Forelimb muscle (tissue), 1 donor: ENCODE data around the gene SLC39A3. TPM values are rescaled to one million over a fixed set of nuclear protein-coding genes. Genes with fewer than 3 reads are reported as not detected.
"Not testable (repeated sequence)": the region's sequence is repeated elsewhere in the genome, so short reads cannot be mapped to it uniquely, and the experiment has no call there.

Experiments used
- DNase-seq: peaks from one replicate; pipeline ENCODE4 v3.0.0-alpha.2; 2013; ENCODE audit warnings: low read depth
- polyA plus RNA-seq: library from polyadenylated mRNA; unstranded; fragments of 120-200 nt; gene quantifications from one replicate; pipeline ENCODE4 v1.2.1, GENCODE V29; 2013; ENCODE audit not compliant: insufficient read length

Gene SLC39A3
- polyA plus RNA-seq, 1 donor: 13.4 TPM

DNA sequence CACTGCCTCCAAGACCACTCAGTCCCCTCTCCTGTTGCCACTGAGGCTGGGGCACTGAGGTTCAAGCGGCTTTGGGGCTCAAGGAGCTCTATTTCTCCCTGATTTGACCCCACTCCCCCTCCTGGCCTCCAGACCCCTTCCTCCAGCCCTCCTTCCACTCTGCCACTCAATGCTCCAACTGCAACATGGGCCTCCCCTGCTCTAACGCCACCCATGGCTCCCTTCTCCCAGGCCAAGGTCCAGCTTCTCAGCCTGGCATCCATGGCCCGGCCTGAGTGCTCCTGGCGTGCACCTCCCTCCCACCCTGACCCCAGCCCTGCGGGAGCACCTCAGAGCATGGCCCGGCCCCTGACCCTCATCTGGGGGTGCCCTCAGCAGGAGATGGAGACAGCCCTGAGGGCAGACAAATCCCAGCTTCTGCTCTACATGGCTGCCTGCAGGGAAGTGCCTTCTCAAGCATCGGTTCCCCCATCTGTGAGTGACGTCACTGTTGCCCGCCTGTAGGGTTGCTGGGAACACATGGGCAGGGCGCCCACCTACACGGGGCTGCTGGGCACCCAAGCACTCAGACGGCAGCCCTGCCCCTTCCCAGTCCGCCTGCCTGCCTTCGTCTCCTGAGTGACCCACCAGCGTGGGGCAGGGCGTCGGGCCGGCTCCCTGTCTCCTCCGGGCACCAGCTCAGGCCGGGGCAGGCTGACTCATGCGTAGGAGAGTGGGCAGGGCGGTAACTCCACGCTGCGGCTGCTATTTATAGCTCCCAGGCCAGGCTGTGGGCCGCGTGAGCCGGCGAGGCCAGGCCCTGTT lies 17.1 kb downstream of the SLC39A3 start:
- no peak for DNase-seq

DNA sequence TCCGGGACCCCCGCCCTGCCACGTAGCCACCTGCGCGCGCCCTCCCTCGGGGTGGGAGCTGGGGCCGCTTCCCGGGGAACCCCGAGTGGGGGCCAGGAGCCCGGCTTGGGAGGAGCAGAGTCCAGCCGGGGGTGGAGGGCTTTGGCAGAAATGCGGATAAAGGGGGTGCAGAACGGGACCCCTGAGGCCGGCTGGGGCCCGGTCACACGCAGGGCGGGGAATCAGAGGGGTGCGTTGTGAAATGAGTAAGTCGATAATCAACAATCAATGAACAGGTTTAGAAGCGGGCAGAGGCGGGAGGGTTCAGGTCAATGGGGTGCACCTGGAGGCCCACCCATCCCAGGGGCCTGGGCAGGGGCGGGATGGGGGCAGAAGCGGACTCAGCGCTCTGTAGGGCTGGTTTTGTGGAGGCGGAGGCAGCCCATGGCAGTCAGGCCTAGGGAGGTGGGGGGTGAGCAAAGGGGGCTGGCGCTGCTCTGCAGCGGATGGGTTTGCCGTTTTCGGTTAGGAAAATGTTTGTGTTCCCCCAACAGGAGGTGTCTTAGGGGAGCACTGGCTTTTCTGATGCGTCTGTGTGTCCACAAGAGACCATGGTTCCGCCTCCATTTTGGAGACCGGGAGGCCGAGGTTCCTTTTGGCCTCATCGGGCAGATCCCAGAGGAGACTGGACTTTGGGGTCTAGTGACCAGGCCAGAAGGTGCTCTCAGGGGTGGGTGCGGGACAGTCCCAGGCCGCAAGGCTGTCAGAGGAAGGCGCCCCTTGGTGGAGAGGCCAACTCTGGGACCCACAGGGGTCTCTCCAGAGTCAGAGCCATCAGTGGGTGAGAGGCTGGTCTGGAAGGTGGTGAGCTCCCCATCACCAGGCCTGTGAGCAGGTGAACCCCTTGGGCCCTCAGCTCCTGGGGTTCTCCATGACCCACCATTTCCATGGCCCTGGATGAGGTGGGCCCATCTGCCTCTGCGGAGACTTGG lies 18.0 kb downstream of the SLC39A3 start:
- no peak for DNase-seq

DNA sequence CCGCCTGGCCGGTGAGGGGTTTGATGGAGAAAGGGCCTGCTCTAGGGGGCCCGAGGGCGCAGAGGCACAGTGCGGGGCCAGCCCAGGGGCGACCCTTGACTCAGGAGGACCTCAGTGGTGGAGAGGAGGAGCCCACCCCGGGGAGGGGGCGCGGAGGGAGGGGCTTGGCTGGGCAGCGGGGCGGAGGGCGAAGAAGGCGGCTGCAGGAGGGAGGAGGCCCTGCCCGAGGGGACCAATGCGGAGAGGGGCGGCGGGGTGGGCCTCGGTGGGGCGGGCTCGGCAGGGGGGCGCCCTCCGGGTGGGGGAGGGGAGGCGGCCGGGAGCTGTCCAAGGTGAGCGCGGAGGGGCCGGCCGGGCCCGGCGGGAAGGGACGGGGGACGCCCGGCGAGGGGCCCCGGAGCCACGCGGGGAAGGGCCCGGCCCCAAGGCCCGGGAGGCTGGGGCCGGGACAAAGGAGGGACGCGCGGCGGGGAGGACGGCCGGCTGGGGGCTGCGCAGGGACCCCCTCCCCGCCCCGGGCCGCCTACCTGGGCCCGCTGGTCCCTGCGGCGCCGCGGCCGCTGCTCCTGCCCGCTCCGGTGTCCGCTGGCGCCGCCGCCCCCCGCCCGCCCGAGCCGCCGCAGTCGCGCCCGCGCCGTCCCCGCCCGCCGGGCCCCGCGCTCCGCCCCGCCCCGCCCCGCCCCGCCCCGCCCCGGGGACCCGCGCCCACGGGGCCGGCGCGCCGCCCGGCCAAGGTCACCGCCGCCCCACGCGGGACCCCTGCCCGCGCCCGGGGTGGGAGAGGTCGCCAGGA lies 18.8 kb downstream of the SLC39A3 start, which contains the start of gene DIRAS1:
Gene DIRAS1, minus strand, starts transcription at position 596 of the 793 bp plus-strand sequence. CDS start 3,566 bp downstream, outside the sequence.
- no peak for DNase-seq

DNA sequence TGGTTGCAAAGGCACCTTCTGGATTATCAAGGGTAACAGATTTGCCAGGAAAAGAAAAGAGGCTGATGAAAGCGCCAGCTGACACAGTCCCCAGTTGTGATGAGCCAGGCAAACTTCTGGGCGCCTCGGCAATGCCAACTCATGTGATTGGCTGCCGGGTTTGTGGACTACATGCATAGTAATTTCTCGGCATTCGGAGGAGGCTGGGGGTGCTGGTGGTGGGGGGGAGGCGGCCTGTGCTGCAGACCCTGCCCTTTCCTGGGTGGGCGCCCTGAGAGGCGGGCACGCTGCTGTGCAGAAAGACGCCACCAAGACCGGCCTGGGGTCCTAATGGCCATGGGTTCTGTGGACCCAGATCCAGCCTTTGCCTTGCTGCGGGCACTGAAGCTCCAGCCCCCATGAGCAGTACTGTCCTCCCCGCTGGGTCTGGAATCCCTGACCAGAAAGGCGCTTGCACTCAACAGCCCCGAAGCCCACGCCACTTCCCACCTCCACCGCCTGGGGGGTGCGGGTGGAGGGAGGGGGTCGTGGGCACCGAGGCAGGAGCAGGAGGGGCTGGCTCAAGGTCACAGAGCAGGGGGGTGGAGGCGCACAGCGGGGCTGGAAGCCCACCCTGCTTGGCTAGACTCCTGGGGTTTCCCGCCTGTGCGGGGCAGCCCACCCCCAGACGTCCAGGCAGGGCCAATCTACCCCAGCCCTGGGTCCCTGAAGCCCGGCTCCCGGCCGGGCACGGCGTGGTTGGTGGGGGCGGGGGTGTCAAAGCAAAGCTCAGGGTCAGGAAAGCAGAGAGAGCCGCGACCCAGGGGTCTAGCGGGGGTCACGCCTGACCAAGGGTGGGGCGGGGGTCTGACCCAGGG lies 19.7 kb downstream of the SLC39A3 start:
- no peak for DNase-seq

DNA sequence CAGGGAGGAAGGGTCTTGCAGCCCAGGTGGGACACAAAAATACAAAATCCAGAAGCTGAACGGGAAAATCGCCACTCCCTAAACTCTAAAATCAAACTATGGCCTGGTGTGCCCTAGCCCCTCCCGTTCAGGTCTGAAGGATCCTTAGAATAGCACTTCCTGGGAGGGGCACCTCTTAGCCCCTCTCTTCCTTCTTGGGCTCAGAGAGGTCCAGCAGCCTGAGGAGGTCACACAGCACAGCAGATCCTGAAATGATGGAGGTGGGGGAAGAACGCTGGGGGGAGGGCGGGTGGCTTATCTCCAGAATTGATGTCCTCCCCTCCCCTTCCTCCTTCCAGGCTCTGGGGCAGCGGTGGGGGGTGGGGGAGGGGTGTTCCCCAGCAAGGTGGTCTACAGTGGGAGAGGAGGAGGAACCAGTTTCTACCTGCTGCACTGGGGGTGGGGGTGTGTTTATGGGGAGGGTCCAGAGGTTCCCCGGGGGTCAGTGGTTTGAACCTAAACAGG lies 20.5 kb downstream of the SLC39A3 start:
- no peak for DNase-seq

- DNase-seq: no peak
Measured at GRCh38 chr19:2717638-2718541, 21.9 kb downstream of the SLC39A3 start.

DNA sequence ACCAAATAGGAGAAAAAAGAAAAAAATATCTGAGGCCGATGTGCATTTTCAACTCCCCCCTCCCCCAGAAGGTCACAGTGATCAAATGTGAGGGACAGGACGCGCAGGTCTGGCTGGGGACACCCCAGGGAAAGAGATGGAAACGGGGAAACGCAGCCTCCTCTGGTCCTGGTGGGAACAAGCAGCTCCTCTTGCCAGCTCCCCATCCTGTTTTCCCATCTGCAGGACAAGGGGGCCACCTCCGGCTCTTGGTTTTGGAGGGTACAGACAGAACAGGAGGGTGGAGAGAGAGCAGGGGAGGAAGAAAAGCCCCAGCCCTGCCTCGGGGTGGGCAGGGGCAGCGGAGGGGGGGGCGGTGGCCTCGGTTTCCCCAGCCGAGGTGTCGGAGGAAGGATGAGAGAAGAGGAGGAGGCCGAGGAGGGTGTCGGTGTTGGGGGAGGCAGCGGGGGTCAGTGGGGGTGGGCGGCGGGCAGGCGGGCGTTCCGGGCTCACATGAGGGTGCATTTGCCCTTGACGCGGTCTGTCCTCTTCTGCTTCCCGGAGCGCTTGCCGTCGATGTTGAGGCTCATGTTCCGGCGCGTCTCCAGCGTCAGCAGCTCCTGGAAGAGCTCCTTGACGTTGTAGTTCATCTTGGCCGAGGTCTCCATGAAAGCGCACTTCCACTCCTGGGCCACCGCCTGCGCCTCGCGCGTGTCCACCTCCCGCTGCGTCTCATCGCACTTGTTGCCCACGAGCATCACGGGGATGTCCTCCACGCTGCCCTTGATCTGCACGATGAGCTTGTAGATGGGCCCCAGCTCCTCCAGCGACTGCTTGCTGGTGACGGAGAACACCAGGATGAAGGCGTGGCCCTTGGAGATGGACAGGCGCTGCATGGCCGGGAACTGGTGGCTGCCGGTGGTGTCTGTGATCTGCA lies 22.8 kb downstream of the SLC39A3 start:
- DNase-seq: no peak

- DNase-seq: no peak
Measured at GRCh38 chr19:2716275-2716650, 23.6 kb downstream of the SLC39A3 start.

- DNase-seq: no peak
Measured at GRCh38 chr19:2715470-2716274, 24.1 kb downstream of the SLC39A3 start.

GRCh38 chr19:2714531-2715269 lies 25.1 kb downstream of the SLC39A3 start:
- no peak for DNase-seq

GRCh38 chr19:2714102-2714501 lies 25.7 kb downstream of the SLC39A3 start:
- not testable (repeated sequence) for DNase-seq

GRCh38 chr19:2713170-2713569 lies 26.6 kb downstream of the SLC39A3 start:
- DNase-seq: not testable (repeated sequence)

GRCh38 chr19:2711875-2712205 lies 28.0 kb downstream of the SLC39A3 start:
- no peak for DNase-seq

- no peak for DNase-seq
Measured at GRCh38 chr19:2711172-2711874, 28.5 kb downstream of the SLC39A3 start.

DNA sequence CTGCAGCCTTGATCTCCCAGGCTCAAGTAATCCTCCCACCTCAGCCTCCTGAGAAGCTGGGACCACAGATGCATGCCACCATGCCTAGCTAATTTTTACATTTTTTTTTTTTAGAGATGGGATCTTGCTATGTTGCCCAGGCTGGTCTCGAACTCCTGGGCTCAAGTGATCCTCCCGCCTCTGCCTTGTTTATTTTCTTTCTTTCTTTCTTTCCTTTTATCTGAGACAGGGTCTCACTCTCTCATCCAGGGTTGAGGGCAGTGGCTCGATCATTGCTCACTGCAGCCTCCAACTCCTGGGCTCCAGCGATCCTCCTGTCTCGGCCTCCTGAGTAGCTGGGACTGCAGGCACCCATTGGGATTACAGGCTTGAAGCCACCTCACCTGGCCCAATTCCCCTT lies 33.6 kb downstream of the SLC39A3 start:
- no peak for DNase-seq

GRCh38 chr19:2703691-2704216 lies 36.1 kb downstream of the SLC39A3 start:
- no peak for DNase-seq
